ENCODE data around the gene KPNA2.
"Not testable (repeated sequence)": the region's sequence is repeated elsewhere in the genome, so short reads cannot be mapped to it uniquely, and the experiment has no call there.

Gene KPNA2

DNA sequence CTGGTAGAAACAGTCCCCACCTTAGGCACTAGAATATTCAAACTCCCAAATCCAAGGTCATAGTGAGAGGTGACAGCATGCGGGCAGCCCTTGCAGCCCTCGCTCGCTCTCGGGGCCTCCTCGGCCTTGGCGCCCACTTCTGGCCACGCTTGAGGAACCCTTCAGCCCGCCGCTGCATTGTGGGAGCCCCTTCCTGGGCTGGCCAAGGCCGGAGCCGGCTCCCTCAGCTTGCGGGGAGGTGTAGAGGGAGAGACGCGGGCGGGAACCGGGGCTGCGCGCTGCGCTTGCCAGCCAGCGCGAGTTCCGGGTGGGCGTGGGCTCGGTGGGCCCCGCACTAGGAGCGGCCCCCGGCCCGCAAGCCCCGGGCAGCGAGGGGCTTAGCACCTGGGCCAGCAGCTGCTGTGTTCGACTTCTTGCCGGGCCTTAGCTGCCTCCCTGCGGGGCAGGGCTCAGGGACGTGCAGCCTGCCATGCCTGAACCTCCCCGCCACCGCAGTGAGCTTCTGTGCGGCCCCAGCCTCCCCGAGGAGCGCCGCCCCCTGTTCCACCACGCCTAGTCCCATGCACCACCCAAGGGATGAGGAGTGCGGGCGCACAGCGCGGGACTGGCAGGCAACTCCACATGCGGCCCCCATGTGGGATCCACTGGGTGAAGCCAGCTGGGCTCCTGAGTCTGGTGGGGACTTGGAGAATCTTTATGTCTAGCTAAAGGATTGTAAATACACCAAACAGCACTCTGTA, 45.0 kb downstream of the KPNA2 start:
- no peaks in the 10 kb centered on the region for H3K27me3 ChIP-seq
- TF ChIP-seq, protein P1, sequence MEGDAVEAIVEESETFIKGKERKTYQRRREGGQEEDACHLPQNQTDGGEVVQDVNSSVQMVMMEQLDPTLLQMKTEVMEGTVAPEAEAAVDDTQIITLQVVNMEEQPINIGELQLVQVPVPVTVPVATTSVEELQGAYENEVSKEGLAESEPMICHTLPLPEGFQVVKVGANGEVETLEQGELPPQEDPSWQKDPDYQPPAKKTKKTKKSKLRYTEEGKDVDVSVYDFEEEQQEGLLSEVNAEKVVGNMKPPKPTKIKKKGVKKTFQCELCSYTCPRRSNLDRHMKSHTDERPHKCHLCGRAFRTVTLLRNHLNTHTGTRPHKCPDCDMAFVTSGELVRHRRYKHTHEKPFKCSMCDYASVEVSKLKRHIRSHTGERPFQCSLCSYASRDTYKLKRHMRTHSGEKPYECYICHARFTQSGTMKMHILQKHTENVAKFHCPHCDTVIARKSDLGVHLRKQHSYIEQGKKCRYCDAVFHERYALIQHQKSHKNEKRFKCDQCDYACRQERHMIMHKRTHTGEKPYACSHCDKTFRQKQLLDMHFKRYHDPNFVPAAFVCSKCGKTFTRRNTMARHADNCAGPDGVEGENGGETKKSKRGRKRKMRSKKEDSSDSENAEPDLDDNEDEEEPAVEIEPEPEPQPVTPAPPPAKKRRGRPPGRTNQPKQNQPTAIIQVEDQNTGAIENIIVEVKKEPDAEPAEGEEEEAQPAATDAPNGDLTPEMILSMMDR (IDR thresholded peaks at IDR 0.05): no peak
- H3K36me3 ChIP-seq: no peaks in the 10 kb centered on the region
- peaks cover under 1% of the 10 kb centered on the region in 2 experiments for H3K4me1 ChIP-seq (ENCODE audit: control insufficient read depth in 1 of 2, insufficient read depth in 1 of 2, low read depth in 1 of 2, low read length in 1 of 2)
- H3K4me3 ChIP-seq (ENCODE audit: low read depth in 1 of 2, low read length in 1 of 2): no peak overlapping the region
- no peaks in the 10 kb centered on the region for H3K9me3 ChIP-seq
- no peak overlapping the region for H3K27ac ChIP-seq

- H3K27ac ChIP-seq; H3K36me3 ChIP-seq; H3K9me3 ChIP-seq; H3K4me1 ChIP-seq (ENCODE audit: control insufficient read depth in 1 of 2, insufficient read depth in 1 of 2, low read depth in 1 of 2, low read length in 1 of 2); H3K4me3 ChIP-seq (ENCODE audit: low read depth in 1 of 2, low read length in 1 of 2); H3K27me3 ChIP-seq: not testable (repeated sequence)
These were observed 46.0 kb downstream of the KPNA2 start for GRCh38 chr17:68081305-68082265.

DNA sequence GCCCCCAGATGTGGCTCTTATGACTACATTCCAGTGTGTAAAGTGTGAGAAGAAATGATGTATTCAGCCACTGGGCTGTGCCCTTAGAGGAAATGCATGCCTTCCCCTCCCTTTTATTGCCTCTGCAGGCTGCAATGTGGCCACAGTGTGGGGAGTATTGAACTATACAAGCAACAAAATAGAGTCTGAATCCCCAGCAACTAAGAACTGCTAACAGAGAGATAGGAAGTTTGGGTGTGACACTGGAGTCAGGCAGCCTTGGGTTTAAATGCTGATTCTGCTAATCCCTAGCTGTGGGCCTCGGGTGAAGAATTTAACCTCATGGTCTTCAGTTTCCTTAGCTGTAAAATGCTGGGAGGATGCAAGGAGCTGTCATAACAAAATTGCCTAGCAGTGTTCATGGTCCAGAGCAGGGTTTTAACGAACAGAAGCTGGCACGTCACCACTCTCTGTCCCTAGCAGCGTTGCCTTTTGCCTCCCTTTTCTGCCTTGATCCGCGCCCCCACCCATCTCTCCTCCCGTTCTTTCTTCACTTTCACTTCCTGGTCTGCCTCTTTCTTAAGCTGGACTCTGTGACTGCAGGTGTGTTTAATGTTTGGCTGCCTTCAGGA, 50.3 kb downstream of the KPNA2 start:
- no peaks in the 10 kb centered on the region for H3K27me3 ChIP-seq
- H3K36me3 ChIP-seq: no peaks in the 10 kb centered on the region
- no peaks in the 10 kb centered on the region for H3K9me3 ChIP-seq
- TF ChIP-seq, protein P1 (IDR thresholded peaks at IDR 0.05): no peak
- H3K4me1 ChIP-seq (ENCODE audit: control insufficient read depth in 1 of 2, insufficient read depth in 1 of 2, low read depth in 1 of 2, low read length in 1 of 2): peaks cover 23 to 24% of the 10 kb centered on the region in 2 experiments
- peak overlapping the region; percentile 50 for H3K27ac ChIP-seq
- peak overlapping the region in 1 of 2 experiments; percentile 34 for H3K4me3 ChIP-seq (ENCODE audit: low read depth in 1 of 2, low read length in 1 of 2)

- H3K27me3 ChIP-seq; H3K4me3 ChIP-seq (ENCODE audit: low read depth in 1 of 2, low read length in 1 of 2); H3K9me3 ChIP-seq; H3K36me3 ChIP-seq: not testable (repeated sequence)
- Histone ChIP-seq H3K4me1 (ENCODE audit: control insufficient read depth in 1 of 2, insufficient read depth in 1 of 2, low read depth in 1 of 2, low read length in 1 of 2) (peaks cover 23 to 24% of the 10 kb centered on the region in 2 experiments), H3K27ac (peak overlapping the region; percentile 50)
These were observed 51.1 kb downstream of the KPNA2 start for GRCh38 chr17:68086666-68087065.

- not testable (repeated sequence) for H3K4me3 ChIP-seq (ENCODE audit: low read depth in 1 of 2, low read length in 1 of 2); H3K27me3 ChIP-seq; H3K9me3 ChIP-seq; H3K36me3 ChIP-seq
- Histone ChIP-seq H3K4me1 (ENCODE audit: control insufficient read depth in 1 of 2, insufficient read depth in 1 of 2, low read depth in 1 of 2, low read length in 1 of 2) (peaks cover 23 to 24% of the 10 kb centered on the region in 2 experiments), H3K27ac (peak overlapping the region; percentile 50)
These were observed 51.6 kb downstream of the KPNA2 start for GRCh38 chr17:68087131-68087623.

DNA sequence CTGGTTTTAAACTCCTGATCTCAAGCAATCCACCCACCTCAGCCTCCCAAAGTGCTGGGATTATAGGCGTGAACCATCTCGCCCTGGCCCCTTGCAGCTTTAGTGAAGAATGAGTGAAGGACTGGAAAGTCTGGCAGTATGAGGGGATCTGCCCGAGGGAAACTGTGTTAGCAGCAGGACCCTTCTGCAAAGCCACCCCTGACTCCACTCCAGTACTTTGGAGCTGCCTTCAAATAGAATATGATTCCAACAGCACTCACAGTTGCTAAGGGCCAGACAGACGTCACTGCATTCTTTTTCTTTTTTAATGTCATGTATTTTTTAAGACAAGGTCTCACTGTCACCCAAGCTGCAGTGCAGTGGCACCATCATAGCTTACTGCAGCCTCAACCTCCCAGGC, 52.3 kb downstream of the KPNA2 start:
- Histone ChIP-seq H3K27ac (no peak overlapping the region), H3K36me3 (no peaks in the 10 kb centered on the region), H3K4me1 (ENCODE audit: control insufficient read depth in 1 of 2, insufficient read depth in 1 of 2, low read depth in 1 of 2, low read length in 1 of 2) (peaks cover 23 to 24% of the 10 kb centered on the region in 2 experiments), H3K4me3 (ENCODE audit: low read depth in 1 of 2, low read length in 1 of 2) (no peak overlapping the region), H3K9me3 (no peaks in the 10 kb centered on the region), H3K27me3 (no peaks in the 10 kb centered on the region)
- TF ChIP-seq, protein P1 (IDR thresholded peaks at IDR 0.05): no peak

Measured in neutrophil (primary cell).